Measurements from ENCODE around the gene TPCN2.

DNA sequence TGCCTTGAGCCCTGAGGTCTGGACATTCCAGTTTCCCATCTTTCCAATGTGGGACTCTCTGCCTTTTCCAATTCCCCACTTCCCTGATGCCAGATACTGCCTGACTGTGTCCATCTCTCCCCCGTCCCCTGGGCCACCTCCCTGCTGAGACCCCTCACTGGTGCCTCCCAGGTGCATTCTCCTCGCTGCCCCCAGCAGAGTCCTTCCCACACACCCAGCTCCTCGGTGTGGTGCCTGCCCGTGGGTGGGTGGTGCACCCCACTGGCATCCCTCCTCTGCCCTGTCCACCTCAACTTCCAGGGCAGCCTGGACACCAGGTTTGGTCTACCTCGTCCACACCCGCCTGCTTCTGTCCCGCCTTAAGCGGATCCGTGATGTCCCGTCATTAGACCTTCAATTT is 30.8 kb upstream of the TPCN2 start:
- TF ChIP-seq EZH2 (IDR thresholded peaks at IDR 0.05) (no peak), POLR2AphosphoS5 (IDR thresholded peaks at IDR 0.05; ENCODE audit: borderline replicate concordance, low read depth, low read length) (no peak), FOXP2 (optimal IDR thresholded peaks at IDR 0.05; ENCODE audit: control extremely low read depth, extremely low read length, insufficient read depth) (no peak)
